UCSD-AML1 (cell line): ENCODE measurements around the gene SRXN1.
"Not testable (repeated sequence)": the region's sequence is repeated elsewhere in the genome, so short reads cannot be mapped to it uniquely, and the experiment has no call there.

Experiments used
- DNase-seq: peaks from one replicate; lab custom pipeline; 2025; ENCODE audit not compliant: unreplicated experiment; lab: John Stamatoyannopoulos, UW

The SRXN1 gene

GRCh38 chr20:653110-653589 is at the start of gene SRXN1:
Gene SRXN1, minus strand, starts transcription at chr20:653200. Its CDS starts 15 bp downstream, at chr20:653185.
- peak; percentile 91 for DNase-seq

DNA sequence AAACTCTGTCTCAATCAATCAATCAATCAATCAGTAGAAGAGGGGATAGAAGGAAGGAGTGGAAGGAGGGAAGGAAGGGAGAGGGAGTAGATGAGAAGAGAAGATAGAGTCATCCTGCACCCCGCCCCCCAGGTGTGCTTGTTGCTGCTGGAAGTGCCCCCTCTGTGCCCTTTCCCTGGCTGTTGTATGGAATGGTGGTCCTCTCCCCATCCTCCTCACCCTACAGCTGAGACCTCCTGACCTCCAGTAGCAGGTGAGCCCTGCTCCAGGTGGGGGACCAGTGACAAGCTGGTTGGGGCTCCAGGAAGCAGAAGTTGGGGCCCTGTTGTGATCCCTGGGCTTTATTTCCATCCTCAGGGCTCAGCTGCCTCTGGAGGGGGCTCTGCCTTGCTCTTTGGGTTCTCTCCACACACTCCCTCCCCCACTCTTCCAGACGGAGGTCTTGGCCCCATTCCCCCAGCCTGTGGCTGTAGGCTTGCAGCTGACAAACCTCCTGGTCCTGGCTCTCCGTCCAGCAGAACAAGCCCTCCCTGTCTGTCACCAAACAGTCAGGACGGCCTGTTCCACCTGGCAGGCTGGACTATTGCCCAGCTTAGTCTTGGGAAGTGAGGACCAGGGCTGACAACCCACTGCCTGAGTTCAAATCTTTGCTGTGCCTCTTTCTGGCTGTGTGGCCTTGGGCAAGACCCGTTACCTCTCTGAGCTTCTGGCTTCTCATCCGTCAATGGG is 48.6 kb upstream of the SRXN1 start:
- no peak for DNase-seq

DNA sequence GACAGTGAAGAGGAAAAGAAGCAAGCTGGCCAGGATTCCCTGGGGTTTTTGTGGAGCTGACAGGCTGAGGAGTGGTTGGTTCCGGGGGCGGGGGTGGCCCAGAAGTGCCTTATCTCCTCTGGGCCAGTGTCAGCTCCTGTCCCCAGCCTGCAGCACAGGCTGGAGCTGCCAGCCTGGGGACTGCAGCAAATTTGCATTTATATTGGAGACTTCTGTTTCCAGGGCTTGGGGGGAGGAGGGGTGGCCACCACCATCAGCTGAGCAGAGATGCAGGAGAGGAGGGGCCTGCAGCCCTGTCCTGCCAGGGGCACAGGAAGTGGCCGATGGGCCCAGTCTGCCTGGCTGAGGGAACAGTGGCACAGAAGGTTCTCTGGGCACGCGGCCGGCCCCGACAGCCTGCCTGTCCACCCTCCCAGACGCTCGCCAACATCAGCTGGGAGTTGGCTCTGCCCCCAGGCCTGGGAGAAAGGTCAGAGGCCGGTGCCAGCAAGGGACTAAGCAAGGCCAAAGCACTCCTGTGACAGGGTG is 46.9 kb upstream of the SRXN1 start:
- no peak for DNase-seq

DNA sequence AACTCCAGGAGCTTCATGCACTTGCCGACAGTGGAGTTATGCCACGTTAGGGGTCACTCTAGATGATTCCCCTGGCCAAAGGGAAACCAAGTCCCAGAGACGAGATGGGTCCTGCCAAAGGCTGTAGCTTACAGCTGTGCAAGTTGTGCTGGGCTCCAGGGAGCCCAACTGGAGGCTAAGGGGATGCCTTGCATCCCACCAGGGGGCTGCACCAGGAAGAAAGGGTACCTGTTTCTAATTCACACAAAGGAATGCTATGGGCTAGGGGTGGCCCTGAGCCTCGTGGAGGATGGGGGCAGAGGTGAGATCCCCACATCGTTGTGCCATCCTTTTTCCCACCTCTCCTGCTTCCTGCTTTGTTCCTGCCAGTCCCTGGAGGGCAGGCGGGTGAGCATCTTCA is 46.3 kb upstream of the SRXN1 start:
- no peak for DNase-seq

GRCh38 chr20:698276-698675 is 45.3 kb upstream of the SRXN1 start:
- no peak for DNase-seq

- DNase-seq: no peak
Measured at GRCh38 chr20:697826-698225, 44.8 kb upstream of the SRXN1 start.

GRCh38 chr20:695165-695866 is 42.3 kb upstream of the SRXN1 start:
- no peak for DNase-seq

- no peak for DNase-seq
Measured at GRCh38 chr20:694496-694895, 41.5 kb upstream of the SRXN1 start.

- DNase-seq: not testable (repeated sequence)
Measured at GRCh38 chr20:693786-694185, 40.8 kb upstream of the SRXN1 start.

DNA sequence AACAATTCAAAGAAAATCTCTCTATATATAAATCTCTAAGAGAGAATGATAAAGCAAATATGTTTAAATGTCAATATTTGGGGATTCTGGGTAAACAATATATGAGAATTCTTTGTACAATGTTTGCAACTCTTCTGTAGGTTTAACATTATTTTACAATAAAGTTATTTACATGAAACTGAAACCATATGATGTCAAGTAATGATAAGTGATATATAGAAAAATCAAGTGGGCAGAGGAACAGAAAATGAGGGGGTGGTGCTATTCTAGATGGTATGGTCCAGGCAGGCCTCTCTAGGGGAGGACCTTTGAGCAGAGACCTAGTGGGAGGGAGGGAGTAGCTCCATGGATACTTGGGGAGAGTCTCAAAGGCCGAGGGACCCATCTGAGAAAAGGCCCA is 39.0 kb upstream of the SRXN1 start:
- no peak for DNase-seq

- no peak for DNase-seq
Measured at GRCh38 chr20:689947-690346, 36.9 kb upstream of the SRXN1 start.

- DNase-seq: no peak
Measured at GRCh38 chr20:689348-689747, 36.3 kb upstream of the SRXN1 start.

DNA sequence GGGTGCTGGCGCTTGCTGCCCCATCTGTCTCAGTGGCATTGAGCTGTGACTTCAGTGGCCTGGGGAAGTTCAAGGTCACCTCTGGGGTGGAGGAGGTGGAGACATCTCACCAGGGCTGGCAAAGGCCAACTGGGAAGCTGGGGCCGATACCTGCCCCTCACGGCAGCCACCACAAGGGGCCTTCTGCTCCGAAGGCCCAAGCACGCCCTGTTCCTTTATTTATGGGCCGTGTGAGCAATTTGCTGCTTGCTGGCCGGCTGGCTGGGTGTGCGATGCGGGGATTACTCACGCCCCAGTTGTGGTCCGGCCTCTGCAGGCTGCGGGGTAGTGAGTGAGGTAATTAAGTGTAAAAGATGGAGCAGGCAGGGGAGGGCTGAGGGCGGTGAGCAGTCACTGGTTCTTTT is 35.8 kb upstream of the SRXN1 start:
- no peak for DNase-seq

GRCh38 chr20:687468-688203 is 34.6 kb upstream of the SRXN1 start:
- DNase-seq: no peak

GRCh38 chr20:684676-685319 is 31.8 kb upstream of the SRXN1 start:
- no peak for DNase-seq

DNA sequence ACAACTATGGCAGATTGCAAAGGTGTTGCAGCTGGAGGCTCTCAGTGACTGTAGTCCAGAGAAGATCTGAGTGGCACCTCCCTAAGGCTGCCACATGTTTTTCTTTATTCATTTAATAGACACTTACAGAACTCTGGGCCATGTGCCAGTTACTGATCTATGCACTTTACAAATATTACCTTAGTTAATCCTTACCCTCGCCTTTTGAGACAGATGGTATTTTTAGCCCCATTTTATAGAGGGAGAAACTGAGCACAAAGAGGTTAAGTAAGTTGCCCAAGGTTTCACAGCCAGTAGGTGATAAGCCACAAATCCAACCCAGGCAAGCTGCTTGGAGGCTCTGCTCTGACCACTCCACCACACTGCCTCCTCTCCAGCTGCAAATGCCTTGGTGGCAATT is 29.1 kb upstream of the SRXN1 start:
- no peak for DNase-seq

DNA sequence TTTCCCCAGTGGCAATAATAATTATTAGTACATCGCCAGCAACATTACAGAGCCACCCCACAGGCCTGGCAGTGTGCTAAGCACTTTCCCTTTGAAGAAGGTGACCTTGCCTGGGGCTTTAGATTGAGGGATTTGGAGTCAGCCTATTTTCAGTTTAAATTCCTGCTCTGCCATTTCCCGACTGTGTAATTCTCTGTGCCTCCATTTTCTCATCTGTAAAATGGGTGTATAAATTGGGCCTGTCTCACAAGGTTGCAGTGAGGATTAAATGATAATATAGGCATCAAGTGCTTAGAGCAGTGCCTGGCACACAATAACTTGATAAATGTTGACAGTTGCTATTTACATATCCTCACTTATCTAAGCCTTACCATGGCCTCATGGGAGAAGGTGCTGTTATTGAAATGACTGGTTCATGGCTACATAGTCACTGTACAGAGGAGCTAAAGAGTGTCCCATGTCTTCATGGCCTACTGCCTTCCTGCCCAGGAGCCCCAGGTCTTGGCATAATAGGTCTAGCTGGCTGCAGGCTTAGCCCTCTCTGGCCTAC is 27.7 kb upstream of the SRXN1 start:
- no peak for DNase-seq

- no peak for DNase-seq
Measured at GRCh38 chr20:677957-678356, 25.0 kb upstream of the SRXN1 start.

GRCh38 chr20:676967-677366 is 24.0 kb upstream of the SRXN1 start:
- DNase-seq: no peak

- peak; percentile 55 for DNase-seq
Measured at GRCh38 chr20:676315-676937, 23.4 kb upstream of the SRXN1 start.
